GM21528 (cell line): ENCODE results near the gene MAML1.
"Not testable (repeated sequence)": the region's sequence is repeated elsewhere in the genome, so short reads cannot be mapped to it uniquely, and the experiment has no call there.

Experiments
- ATAC-seq: cut with Tn5 transposase; IDR thresholded peaks from one replicate; pipeline ENCODE4 v1.9.1; 2021; ENCODE audit warnings: mild to moderate bottlenecking, moderate library complexity; ENCODE audit not compliant: unreplicated experiment, low FRiP score

The MAML1 gene

DNA sequence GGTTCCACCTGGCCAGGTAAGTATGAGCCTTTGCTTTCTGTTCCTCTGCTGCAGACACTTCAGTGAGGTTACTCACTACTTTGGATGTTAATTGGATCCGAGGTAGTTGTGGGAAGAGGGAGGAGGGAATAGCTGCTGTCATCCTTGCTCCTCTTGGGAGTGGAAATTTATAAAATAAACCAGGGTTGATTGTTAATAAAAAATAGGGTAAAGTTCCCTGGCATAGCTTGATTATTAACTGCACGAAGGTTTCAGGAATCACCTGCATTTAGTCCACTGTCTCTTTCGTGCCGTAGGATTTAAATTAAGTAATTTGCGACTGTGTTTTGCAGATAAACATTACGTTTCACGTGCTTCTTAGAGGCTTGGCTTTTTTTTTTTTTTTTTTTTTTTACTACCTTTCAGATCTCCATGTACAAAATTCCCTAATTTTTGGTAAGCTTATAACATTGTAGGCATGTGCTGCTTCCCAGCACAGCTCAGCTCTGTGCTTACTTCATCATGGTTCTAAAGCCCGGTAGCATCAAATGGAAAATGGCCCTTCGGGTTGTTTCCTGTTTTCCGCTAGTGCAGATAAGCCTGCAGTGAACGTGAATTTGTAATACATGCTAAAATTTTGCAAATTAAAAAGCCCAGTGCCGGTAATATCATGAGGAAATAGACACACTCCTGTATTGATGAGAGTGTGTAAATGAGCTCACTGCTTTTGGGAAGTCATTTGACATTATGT lies 34.3 kb downstream of the MAML1 start:
- no peak for ATAC-seq

DNA sequence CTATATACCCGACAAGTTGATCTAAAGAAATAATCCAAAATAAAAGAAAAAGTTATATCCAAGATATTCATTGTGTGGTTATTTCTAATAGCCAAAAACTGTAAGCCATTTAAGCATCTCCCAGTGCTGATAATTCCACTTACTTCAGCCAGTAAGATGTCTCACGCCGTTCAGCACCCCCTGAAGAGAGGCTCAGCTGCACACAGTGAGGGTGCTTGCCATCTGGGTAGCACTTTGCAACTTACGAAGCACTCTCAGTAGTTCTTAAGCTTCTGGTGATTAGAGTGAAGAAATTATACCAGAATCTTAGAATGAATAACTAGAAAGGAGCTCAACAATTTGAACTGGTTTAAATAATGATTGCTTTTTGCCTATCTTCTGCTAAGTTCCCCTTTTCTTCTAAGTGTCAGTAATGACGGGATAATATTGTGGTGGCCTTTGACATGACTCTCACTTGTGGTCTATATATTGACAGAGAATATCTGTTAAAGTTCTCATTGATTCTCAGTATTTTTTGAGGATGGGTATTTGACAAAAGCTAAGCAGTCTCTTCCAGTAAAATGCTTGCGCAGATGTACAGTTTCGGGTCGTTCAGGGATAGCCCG lies 35.0 kb downstream of the MAML1 start:
- no peak for ATAC-seq

DNA sequence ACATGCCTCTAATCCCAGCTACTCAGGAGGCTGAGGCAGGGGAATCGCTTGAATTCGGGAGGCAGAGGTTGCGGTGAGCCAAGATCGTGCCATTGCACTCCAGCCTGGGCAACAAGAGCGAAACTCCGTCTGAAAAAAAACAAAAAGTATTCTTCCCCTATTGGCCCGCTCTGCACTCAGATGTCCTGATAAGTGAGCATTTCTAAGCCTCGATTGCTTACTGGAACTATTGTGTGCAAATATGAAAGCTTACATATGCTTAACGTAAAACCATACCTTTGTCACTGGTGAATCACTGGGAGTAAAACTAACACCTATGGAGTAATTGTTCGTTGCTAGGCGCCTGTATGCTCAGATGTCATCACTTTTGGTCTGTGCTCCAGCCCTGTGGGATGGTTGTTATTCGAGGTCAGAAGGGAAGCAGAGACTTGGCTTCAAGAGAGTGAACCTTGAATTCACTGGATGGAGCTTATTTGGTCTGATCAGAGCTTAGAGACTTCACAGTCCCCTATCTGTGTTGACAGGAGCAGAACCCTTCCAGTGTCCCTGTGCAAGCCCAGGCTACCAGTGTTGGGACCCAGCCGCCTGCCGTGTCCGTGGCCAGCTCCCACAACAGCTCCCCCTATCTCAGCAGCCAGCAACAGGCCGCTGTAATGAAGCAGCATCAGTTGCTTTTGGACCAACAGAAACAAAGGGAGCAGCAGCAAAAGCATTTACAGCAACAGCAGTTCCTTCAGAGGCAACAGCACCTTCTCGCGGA lies 35.9 kb downstream of the MAML1 start:
- no peak for ATAC-seq

GRCh38 chr5:179769271-179769670 lies 36.6 kb downstream of the MAML1 start:
- ATAC-seq: no peak

DNA sequence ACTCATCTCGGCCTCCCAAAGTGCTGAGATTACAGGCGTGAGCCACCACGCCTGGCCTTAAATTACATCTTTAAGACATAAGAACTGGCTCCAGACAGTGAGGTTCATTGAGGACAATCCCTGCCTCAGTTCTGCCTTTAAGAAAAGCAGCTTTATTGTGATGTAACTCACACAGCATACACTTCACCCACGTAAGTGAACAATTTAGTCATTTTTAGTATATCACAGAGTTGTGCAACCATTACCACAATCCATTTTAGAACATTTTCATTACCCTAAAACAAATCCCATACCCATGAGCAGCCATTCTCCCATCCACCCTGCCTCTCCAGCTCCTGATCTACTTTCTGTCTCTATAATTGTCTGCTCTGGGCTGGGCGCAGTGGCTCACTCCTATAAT lies 37.2 kb downstream of the MAML1 start:
- no peak for ATAC-seq

DNA sequence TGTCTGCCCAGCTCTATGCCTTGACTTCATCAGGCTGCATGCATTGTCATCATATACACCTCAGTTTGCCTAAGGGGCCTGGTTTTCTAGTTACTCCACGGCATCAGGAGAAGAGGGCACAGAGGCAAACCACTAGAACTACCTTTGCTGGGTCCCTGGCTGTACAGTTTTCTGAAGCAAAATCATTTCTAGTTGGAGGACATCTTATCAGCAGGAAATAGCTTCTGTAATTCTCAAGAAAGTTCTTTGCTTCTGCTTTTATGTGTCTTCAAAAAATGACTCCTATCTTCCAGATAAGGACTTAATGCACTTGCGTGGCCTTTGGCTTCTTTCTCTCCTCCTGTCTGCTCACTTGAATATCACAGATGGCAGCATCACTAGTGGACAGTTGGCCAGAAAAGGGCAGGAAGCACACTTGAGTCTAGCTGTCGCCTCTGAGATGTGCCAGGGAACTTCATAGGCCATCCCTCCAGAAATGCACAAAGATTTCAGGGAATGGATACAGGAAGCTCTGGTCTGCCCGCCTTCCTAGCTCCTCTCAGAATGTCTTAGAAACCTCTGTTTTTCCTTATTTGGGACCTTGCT lies 38.8 kb downstream of the MAML1 start:
- ATAC-seq: no peak

DNA sequence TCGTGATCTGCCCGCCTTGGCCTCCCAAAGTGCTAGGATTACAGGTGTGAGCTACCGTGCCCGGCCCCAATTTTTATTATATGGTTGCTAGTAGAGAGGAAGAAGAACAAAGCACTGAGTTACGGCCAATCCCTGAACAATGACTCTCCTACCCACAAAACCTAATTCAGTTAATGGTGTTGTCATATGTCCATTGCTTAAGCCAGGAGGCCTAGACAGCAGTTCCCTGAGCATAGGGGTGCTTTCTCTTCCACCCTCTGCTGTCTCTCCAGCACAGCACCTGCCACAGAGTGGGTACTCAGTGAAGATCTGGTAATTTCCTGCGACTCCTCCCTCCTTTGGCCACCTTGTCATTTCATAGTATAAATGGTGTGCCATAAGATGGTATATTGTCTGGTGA lies 39.7 kb downstream of the MAML1 start:
- no peak for ATAC-seq

DNA sequence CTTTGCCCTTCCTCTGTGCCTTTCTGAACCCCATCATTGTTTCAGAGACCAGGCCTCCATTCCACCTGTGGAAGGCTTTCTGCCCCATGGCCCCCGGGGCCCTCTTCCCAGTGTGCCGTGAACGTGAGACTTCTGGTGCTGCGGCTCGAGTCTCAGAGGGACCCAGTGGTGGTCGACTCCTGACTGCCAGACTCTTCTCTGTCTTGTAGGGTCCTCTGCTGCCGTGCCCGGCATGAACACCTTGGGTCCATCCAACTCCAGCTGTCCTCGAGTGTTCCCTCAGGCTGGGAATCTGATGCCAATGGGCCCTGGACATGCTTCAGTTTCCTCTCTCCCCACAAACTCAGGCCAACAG lies 41.0 kb downstream of the MAML1 start:
- ATAC-seq: no peak

DNA sequence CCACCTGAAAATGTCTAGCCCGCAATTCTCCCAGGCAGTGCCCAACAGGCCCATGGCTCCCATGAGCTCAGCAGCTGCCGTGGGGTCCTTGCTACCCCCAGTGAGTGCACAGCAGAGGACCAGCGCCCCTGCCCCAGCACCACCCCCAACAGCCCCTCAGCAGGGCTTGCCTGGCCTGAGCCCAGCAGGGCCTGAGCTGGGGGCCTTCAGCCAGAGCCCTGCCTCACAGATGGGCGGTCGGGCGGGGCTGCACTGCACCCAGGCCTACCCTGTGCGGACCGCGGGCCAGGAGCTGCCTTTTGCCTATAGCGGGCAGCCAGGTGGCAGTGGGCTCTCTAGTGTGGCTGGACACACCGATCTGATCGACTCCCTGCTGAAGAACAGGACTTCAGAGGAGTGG lies 41.8 kb downstream of the MAML1 start:
- no peak for ATAC-seq

DNA sequence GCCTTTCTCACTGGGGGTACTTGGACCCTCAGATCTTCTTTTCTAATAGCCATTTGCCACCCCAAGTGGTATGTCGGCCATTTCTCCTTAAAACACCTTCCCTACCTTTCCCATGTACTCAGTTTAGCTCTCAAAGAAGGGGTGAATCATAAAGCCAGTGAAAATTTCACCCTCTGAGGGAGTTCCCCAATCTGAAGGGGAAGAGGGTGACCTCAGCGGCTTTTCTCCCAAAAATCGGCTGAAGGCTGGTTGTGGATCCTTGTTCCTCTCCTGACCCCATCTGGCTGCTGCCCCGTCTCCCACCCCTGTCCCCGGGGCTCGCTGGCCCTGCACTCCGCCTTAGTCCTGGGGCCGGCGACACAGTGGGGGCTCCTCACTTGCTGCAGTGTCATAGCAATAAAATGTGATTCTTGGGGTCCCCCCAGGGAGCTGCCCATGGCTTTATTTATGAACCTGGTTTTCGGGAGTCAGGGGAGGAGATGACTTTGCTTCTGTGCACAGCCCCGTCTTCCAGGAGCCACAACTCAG lies 43.9 kb downstream of the MAML1 start:
- no peak for ATAC-seq

GRCh38 chr5:179777456-179777855 lies 44.8 kb downstream of the MAML1 start:
- ATAC-seq: no peak

DNA sequence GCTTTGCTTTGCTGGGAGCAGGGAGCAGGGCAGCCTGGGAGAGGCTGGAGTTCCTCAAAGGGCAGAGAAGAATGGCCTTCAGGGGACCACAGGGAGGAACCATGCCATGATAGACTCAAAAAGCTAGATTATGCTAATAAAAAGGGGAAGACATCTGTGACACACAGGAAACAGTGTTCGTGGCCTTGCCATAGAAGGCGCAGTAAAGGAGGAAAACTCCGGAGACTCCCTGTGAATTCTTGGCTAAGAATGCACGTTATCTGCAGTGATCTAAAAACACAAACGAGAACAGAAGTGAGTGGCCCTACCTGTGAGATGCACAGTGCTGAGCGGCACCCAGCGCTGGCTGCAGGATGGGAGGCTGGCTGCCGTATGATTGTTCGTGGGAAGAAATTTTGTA lies 45.3 kb downstream of the MAML1 start:
- ATAC-seq: no peak

DNA sequence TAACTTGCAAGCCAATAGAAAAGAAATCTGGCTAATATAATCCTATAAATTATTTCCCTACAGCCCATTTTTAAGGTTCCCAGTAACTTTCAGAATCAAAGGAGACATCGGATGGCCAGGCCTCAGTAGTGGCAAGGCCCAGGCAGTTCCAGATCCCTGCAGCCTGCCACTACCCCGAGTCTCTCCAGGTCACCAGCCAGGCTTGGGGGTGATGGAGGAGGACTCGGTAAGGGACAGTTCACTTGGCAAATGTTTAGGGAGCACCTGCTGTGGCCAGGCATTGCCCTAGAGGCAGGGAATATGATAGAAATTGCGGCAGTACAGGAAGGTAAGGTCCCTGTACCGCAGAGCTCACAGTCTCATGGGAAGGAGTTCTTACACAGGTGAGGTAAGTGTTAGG lies 46.0 kb downstream of the MAML1 start:
- ATAC-seq: no peak

GRCh38 chr5:179779826-179780225 lies 47.2 kb downstream of the MAML1 start:
- no peak for ATAC-seq

- no peak for ATAC-seq
Measured at GRCh38 chr5:179780362-179780761, 47.7 kb downstream of the MAML1 start.

DNA sequence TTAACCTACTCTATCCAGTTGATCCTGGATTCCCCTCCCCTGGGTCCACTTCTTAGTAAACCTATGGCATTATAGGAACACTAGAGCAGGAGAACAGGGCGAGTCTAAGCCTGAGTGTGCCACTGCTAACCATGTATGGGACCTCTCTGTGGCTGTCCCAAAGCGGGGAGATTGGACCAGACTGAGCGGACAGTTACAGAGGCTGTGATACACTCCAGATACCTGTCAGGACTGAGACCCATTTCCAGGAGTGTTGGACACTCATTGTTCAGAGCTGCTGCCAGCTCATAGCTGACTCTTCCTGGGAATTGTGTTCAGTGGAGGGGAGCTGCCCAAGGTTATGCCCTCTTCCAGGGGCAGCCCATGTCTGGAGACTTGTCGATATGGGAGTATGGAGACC lies 49.2 kb downstream of the MAML1 start:
- ATAC-seq: no peak

- no peak for ATAC-seq
Measured at GRCh38 chr5:179783128-179783527, 50.5 kb downstream of the MAML1 start.

DNA sequence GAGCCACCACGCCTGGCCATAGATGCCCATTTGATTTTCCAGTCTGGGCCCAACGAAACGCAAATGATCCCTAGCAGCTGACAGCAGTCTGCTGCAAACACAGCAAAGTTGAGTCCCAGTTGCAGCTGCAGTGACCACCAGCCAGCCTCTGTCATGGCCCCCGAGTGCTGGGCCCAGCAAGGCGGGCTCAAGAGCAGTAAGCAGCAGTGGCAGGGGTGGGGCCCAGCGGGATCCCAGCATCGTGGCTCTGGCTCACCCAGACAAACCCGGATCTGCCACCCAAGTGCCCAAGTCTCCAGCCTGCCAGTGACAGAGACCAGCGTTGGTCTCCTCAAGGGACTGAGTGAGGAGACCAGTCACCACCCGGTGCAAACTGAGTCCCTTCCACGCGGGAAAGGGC lies 54.2 kb downstream of the MAML1 start:
- ATAC-seq: no peak

DNA sequence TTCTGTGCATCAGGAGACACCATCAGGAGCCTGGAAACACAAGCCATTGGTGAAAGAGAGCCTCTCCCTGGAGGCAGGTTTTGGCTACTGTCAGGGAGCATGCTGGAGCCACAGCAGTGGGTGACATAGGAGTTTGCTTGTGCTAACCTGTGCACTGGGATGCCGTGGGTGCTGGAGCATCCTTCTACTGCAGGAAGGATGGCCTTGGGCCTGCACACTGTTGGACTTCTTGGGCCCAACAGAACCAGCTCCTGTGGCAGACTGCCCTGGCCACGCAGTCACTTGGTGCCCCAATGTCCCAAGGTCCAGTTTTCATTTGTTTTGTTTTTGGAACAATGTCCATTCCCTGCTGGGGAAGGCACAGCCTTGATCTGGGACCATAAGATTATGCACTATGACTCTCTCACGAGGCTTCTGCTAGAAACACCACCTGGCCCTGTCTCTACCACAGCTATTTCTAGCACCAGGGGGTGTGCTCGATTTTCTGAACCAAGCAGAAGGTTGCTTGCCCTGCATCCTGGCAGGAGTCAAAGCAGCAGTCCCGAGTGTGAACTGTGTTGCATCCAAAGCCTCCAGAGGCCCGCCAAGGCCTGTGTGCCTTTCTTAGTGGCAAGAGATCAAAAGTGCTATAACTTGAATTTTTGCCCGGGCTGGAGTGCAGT lies 55.7 kb downstream of the MAML1 start:
- no peak for ATAC-seq

DNA sequence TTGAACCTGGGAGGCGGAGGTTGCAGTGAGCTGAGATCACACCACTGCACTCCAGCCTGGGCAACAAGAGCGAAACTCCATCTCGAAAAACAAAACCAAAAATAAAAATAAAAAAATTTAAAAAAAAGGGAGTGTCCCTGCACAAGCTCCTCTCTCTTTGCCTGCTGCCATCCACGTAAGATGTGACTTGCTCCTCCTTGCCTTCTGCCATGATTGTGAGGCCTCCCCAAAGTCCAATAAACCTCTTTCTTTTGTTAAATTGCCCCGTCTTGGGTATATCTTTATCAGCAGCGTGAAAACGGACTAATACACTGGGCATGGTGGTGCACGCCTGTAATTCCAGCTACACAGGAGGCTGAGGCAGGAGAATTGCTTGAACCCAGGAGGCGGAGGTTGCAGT lies 56.7 kb downstream of the MAML1 start:
- not testable (repeated sequence) for ATAC-seq
